ENCODE measurements around the gene ZCCHC7.
"Not testable (repeated sequence)": the region's sequence is repeated elsewhere in the genome, so short reads cannot be mapped to it uniquely, and the experiment has no call there.

DNA sequence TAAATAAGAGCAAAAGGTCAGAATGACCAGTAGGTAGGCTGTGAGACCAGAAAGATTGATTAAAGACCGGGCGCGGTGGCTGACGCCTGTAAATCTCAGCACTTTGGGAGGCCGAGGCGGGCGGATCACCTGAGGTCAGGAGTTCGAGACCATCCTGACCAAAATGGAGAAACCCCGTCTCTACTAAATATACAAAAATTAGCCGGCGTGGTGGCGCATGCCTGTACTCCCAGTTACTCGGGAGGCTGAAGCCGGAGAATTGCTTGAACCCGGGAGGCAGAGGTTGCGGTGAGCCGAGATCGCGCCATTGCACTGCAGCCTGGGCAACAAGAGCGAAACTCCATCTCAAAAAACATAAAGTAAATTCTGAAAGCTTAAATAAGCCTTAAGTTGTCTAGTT lies 38.9 kb upstream of the ZCCHC7 start:
- TF ChIP-seq, protein P1, sequence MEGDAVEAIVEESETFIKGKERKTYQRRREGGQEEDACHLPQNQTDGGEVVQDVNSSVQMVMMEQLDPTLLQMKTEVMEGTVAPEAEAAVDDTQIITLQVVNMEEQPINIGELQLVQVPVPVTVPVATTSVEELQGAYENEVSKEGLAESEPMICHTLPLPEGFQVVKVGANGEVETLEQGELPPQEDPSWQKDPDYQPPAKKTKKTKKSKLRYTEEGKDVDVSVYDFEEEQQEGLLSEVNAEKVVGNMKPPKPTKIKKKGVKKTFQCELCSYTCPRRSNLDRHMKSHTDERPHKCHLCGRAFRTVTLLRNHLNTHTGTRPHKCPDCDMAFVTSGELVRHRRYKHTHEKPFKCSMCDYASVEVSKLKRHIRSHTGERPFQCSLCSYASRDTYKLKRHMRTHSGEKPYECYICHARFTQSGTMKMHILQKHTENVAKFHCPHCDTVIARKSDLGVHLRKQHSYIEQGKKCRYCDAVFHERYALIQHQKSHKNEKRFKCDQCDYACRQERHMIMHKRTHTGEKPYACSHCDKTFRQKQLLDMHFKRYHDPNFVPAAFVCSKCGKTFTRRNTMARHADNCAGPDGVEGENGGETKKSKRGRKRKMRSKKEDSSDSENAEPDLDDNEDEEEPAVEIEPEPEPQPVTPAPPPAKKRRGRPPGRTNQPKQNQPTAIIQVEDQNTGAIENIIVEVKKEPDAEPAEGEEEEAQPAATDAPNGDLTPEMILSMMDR (conservative IDR thresholded peaks at IDR 0.05; ENCODE audit: low read depth, low read length): not testable (repeated sequence)
- TF ChIP-seq EZH2 (IDR thresholded peaks at IDR 0.05; ENCODE audit: borderline replicate concordance, low read depth, low read length, poor library complexity, severe bottlenecking): not testable (repeated sequence)

All from A673 (cell line).